H9 (cell line): ENCODE results near the gene PPP1R17. TPM values are rescaled to one million over a fixed set of nuclear protein-coding genes. Genes with fewer than 3 reads are reported as not detected.

Source experiments
- DNase-seq: peaks from one replicate; pipeline ENCODE4 v3.0.0-alpha.2; 2017
- H2AFZ ChIP-seq: one replicate; pipeline ENCODE4 v1.6.1; 2013; ENCODE audit warnings: mild to moderate bottlenecking, low read length, control low read depth, moderate library complexity
- H2AK5ac ChIP-seq: 2 replicates; pipeline ENCODE4 v1.6.1; 2013; ENCODE audit warnings: low read length, control low read depth, mixed read lengths; ENCODE audit not compliant: insufficient read length
- H2BK120ac ChIP-seq: one replicate; pipeline ENCODE4 v1.6.1; 2013; ENCODE audit warnings: low read depth, mild to moderate bottlenecking, low read length, control low read depth, inconsistent platforms; ENCODE audit not compliant: poor library complexity, severe bottlenecking
- H2BK12ac ChIP-seq: 2 replicates; pipeline ENCODE4 v1.6.1; 2013; ENCODE audit warnings: low read length, control low read depth, mixed read lengths, low read depth; ENCODE audit not compliant: insufficient read length
- H2BK15ac ChIP-seq: 2 replicates; pipeline ENCODE4 v1.6.1; 2013; ENCODE audit warnings: low read depth, low read length, control low read depth
- H2BK20ac ChIP-seq: one replicate; pipeline ENCODE4 v1.6.1; 2013; ENCODE audit warnings: low read depth, mild to moderate bottlenecking, low read length, control low read depth, inconsistent platforms; ENCODE audit not compliant: poor library complexity, severe bottlenecking
- H2BK5ac ChIP-seq: 2 replicates; pipeline ENCODE4 v1.6.1; 2013; ENCODE audit warnings: low read length, control low read depth, mixed read lengths; ENCODE audit not compliant: insufficient read length
- H3K14ac ChIP-seq: 2 replicates; pipeline ENCODE4 v1.6.1; 2013; ENCODE audit warnings: low read length, control low read depth; ENCODE audit not compliant: insufficient read depth
- H3K18ac ChIP-seq: 2 replicates; pipeline ENCODE4 v1.6.1; 2013; ENCODE audit warnings: low read depth, mild to moderate bottlenecking, mixed read lengths, low read length, control low read depth; ENCODE audit not compliant: insufficient read length
- H3K23ac ChIP-seq: 2 replicates; pipeline ENCODE4 v1.6.1; 2013; ENCODE audit warnings: low read length, control low read depth, mixed read lengths, low read depth; ENCODE audit not compliant: insufficient read length
- H3K23me2 ChIP-seq: 2 replicates; pipeline ENCODE4 v1.6.1; 2013; ENCODE audit warnings: low read depth, mild to moderate bottlenecking, mixed read lengths, low read length, control low read depth; ENCODE audit not compliant: insufficient read length, poor library complexity, severe bottlenecking
- H3K27ac ChIP-seq: 2 replicates; pipeline ENCODE4 v1.5.1; 2013; ENCODE audit warnings: low read length, control low read depth, mixed read lengths, low read depth; ENCODE audit not compliant: insufficient read length
- H3K27me3 ChIP-seq: 2 replicates; pipeline ENCODE4 v1.6.1; 2013; ENCODE audit warnings: low read length, control low read depth, inconsistent platforms; ENCODE audit not compliant: insufficient read depth
- H3K4ac ChIP-seq: 2 replicates; pipeline ENCODE4 v1.6.1; 2013; ENCODE audit warnings: low read depth, mild to moderate bottlenecking, control low read depth, inconsistent platforms, low read length, moderate library complexity
- H3K4me1 ChIP-seq: 2 replicates; pipeline ENCODE4 v1.6.1; 2013; ENCODE audit warnings: low read length, control low read depth, inconsistent platforms; ENCODE audit not compliant: insufficient read depth
- H3K4me2 ChIP-seq: 2 replicates; pipeline ENCODE4 v1.6.1; 2013; ENCODE audit warnings: low read length, control low read depth, mixed read lengths; ENCODE audit not compliant: insufficient read length, insufficient read depth
- H3K56ac ChIP-seq: 2 replicates; pipeline ENCODE4 v1.6.1; 2013; ENCODE audit warnings: low read depth, mild to moderate bottlenecking, mixed read lengths, low read length, control low read depth; ENCODE audit not compliant: insufficient read length
- H3K79me1 ChIP-seq: 2 replicates; pipeline ENCODE4 v1.6.1; 2013; ENCODE audit warnings: low read depth, mild to moderate bottlenecking, moderate library complexity, low read length, control low read depth, inconsistent platforms; ENCODE audit not compliant: insufficient read depth, poor library complexity, severe bottlenecking
- H3K79me2 ChIP-seq: 2 replicates; pipeline ENCODE4 v1.6.1; 2013; ENCODE audit warnings: low read length, control low read depth, inconsistent platforms; ENCODE audit not compliant: insufficient read depth
- H3K9ac ChIP-seq: 2 replicates; pipeline ENCODE4 v1.6.1; 2013; ENCODE audit warnings: low read length, control low read depth, mixed read lengths; ENCODE audit not compliant: insufficient read length; ENCODE audit errors: extremely low read depth
- H3K9me3 ChIP-seq: one replicate; pipeline ENCODE4 v1.6.1; 2013; ENCODE audit warnings: low read depth, low read length, inconsistent platforms; ENCODE audit not compliant: control insufficient read depth
- H3T11ph ChIP-seq: one replicate; pipeline ENCODE4 v1.6.1; 2013; ENCODE audit warnings: mild to moderate bottlenecking, low read length, control low read depth, inconsistent platforms
- H4K20me1 ChIP-seq: one replicate; pipeline ENCODE4 v1.6.1; 2013; ENCODE audit not compliant: control insufficient read depth, insufficient read length, insufficient read depth
- H4K5ac ChIP-seq: 2 replicates; pipeline ENCODE4 v1.6.1; 2013; ENCODE audit warnings: low read depth, mild to moderate bottlenecking, mixed read lengths, low read length, control low read depth; ENCODE audit not compliant: insufficient read length
- H4K8ac ChIP-seq: replicated peaks from 2 replicates; pipeline ENCODE4 v1.6.1; 2013; ENCODE audit warnings: low read length, control low read depth, mixed read lengths, low read depth; ENCODE audit not compliant: insufficient read length
- H4K91ac ChIP-seq: 2 replicates; pipeline ENCODE4 v1.6.1; 2013; ENCODE audit warnings: low read depth, mild to moderate bottlenecking, moderate library complexity, mixed read lengths, low read length, control low read depth; ENCODE audit not compliant: insufficient read length
- H3K27ac Mint-ChIP-seq, 3 experiments: 2 replicates in 2 of 3; 3 replicates in 1 of 3; pipeline ENCODE4 v1.8.0; 2020 to 2021; ENCODE audit warnings: mixed read lengths in 3 of 3, mild to moderate bottlenecking in 1 of 3, moderate library complexity in 1 of 3
- H3K27me3 Mint-ChIP-seq: 2 replicates; pipeline ENCODE4 v1.8.0; 2021; ENCODE audit warnings: low read depth, mild to moderate bottlenecking, moderate library complexity, mixed read lengths
- H3K36me3 Mint-ChIP-seq, 3 experiments: 2 replicates in 2 of 3; 3 replicates in 1 of 3; pipeline ENCODE4 v1.8.0; 2020 to 2021; ENCODE audit warnings: low read depth in 3 of 3, mixed read lengths in 3 of 3; ENCODE audit not compliant: insufficient read depth in 1 of 3
- H3K4me1 Mint-ChIP-seq, 2 experiments: 2 replicates each; pipeline ENCODE4 v1.8.0; 2020; ENCODE audit warnings: mixed read lengths in 2 of 2
- H3K4me3 Mint-ChIP-seq, 2 experiments: 2 replicates in 1 of 2; 3 replicates in 1 of 2; pipeline ENCODE4 v1.8.0; 2020 to 2021; ENCODE audit warnings: mild to moderate bottlenecking in 2 of 2, mixed read lengths in 2 of 2, moderate library complexity in 1 of 2
- H3K9me3 Mint-ChIP-seq, 2 experiments: 2 replicates in 1 of 2; 3 replicates in 1 of 2; pipeline ENCODE4 v1.8.0; 2020; ENCODE audit warnings: mild to moderate bottlenecking in 2 of 2, mixed read lengths in 2 of 2, moderate library complexity in 1 of 2
- CTCF ChIP-seq: fragments of 200-600 bp; sonication (generic); conservative IDR thresholded peaks from 3 replicates; pipeline ENCODE4 v1.8.0; 2021; ENCODE audit warnings: antibody characterized with exemption, mild to moderate bottlenecking
- WGBS: extraction: QIAGEN DNeasy Blood & Tissue Kit; methylation state at CpG from one replicate; pipeline ENCODE4 v1.1.7; 2013; ENCODE audit warnings: missing lambda C conversion rate, low lambda C conversion rate, mixed read lengths; ENCODE audit not compliant: insufficient read length; ENCODE audit errors: extremely low coverage; 5-methylcytosine and 5-hydroxymethylcytosine counted together
- total RNA-seq: library from RNA; stranded (reverse); gene quantifications from 2 replicates; pipeline ENCODE4 v1.2.1, GENCODE V29; 2021

PPP1R17 gene
- total RNA-seq, 1 experiment from 2014 or later: 1.2 TPM

GRCh38 chr7:31744294-31744874 is 57.4 kb downstream of the PPP1R17 start:
- no peaks in the 10 kb centered on the region for H3K9me3 ChIP-seq
- no peak overlapping the region for H3K56ac ChIP-seq
- no peaks in the 10 kb centered on the region for H3K79me2 ChIP-seq
- H3K27me3 ChIP-seq: peaks cover 2% of the 10 kb centered on the region; the same call in 1 of the 2 replicates
- no peak overlapping the region for H3K27ac ChIP-seq
- H4K91ac ChIP-seq: no peak overlapping the region
- H3K36me3 Mint-ChIP-seq: no peaks in the 10 kb centered on the region
- no peaks in the 10 kb centered on the region for H3K4me1 Mint-ChIP-seq
- H3K4me3 Mint-ChIP-seq: no peak overlapping the region
- no peak overlapping the region for H3K14ac ChIP-seq
- no peak overlapping the region for H3K4me2 ChIP-seq
- H4K5ac ChIP-seq: no peak overlapping the region
- no peaks in the 10 kb centered on the region for H3K79me1 ChIP-seq
- H3K4ac ChIP-seq: no peak overlapping the region
- no peak overlapping the region for H3K18ac ChIP-seq
- no peaks in the 10 kb centered on the region for H3K23me2 ChIP-seq
- no peak overlapping the region for H3K23ac ChIP-seq
- peaks cover 91% of the 10 kb centered on the region for H3K27me3 Mint-ChIP-seq
- no peak overlapping the region for H4K8ac ChIP-seq
- H3K9ac ChIP-seq: no peak overlapping the region
- no peak overlapping the region for H2AFZ ChIP-seq
- no peak overlapping the region for H2BK120ac ChIP-seq
- no peaks in the 10 kb centered on the region for H3K4me1 ChIP-seq
- no peak overlapping the region for H3T11ph ChIP-seq
- WGBS: no CpG with 5 or more reads among the region's 4 CpGs
- no peak overlapping the region for H2AK5ac ChIP-seq
- no peak overlapping the region for H3K27ac Mint-ChIP-seq
- peaks cover 2 to 4% of the 10 kb centered on the region in 2 experiments; a peak in 2 of 5 replicates for H3K9me3 Mint-ChIP-seq
- TF ChIP-seq CTCF: peak; percentile 94
- H2BK5ac ChIP-seq: no peak overlapping the region
- no peak overlapping the region for H2BK12ac ChIP-seq
- DNase-seq: peak; percentile 55
- no peak overlapping the region for H2BK20ac ChIP-seq
- no peaks in the 10 kb centered on the region for H4K20me1 ChIP-seq
- no peak overlapping the region for H2BK15ac ChIP-seq
